ENCODE results near the gene IL5RA. TPM values are rescaled to one million over a fixed set of nuclear protein-coding genes. Genes with fewer than 3 reads are reported as not detected.

The IL5RA gene
- polyA plus RNA-seq, 1 of the 3 experiments (the other 2 are of a cell fraction): not detected

DNA sequence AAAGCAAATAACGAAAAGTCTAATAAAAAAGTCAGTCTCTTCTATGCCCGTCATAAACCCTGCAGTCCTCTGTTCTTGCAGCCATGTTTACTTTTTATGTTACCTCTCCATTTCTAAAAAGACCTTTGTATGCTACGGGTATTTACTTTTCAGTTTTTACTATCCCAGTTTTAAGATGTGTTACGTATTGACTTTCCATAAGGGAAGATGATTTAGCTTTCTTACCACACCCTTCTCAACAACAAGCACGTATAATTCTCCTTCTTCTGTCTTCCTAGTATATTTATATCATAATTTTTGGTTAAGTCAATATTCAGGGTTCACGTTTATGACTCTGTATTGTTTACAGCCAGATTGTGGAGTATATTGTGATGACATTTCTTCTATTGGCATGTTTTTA is 27.4 kb upstream of the IL5RA start (continued):
- TF ChIP-seq, protein P1, sequence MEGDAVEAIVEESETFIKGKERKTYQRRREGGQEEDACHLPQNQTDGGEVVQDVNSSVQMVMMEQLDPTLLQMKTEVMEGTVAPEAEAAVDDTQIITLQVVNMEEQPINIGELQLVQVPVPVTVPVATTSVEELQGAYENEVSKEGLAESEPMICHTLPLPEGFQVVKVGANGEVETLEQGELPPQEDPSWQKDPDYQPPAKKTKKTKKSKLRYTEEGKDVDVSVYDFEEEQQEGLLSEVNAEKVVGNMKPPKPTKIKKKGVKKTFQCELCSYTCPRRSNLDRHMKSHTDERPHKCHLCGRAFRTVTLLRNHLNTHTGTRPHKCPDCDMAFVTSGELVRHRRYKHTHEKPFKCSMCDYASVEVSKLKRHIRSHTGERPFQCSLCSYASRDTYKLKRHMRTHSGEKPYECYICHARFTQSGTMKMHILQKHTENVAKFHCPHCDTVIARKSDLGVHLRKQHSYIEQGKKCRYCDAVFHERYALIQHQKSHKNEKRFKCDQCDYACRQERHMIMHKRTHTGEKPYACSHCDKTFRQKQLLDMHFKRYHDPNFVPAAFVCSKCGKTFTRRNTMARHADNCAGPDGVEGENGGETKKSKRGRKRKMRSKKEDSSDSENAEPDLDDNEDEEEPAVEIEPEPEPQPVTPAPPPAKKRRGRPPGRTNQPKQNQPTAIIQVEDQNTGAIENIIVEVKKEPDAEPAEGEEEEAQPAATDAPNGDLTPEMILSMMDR (IDR thresholded peaks at IDR 0.05): no peak
- TF ChIP-seq RXRA (IDR thresholded peaks at IDR 0.05; ENCODE audit: borderline replicate concordance, low read depth) (no peak), FOXJ3 (CRISPR knock-in tag; IDR thresholded peaks at IDR 0.05) (no peak), FOSL2 (IDR thresholded peaks at IDR 0.05; ENCODE audit: borderline replicate concordance, low read depth) (no peak), TCF12 (IDR thresholded peaks at IDR 0.05) (no peak), NRF1 (IDR thresholded peaks at IDR 0.05; ENCODE audit: low read depth, low read length) (no peak), TAF1 (IDR thresholded peaks at IDR 0.05; ENCODE audit: borderline replicate concordance, low read depth, low read length) (no peak), ELF1 (IDR thresholded peaks at IDR 0.05) (no peak)

DNA sequence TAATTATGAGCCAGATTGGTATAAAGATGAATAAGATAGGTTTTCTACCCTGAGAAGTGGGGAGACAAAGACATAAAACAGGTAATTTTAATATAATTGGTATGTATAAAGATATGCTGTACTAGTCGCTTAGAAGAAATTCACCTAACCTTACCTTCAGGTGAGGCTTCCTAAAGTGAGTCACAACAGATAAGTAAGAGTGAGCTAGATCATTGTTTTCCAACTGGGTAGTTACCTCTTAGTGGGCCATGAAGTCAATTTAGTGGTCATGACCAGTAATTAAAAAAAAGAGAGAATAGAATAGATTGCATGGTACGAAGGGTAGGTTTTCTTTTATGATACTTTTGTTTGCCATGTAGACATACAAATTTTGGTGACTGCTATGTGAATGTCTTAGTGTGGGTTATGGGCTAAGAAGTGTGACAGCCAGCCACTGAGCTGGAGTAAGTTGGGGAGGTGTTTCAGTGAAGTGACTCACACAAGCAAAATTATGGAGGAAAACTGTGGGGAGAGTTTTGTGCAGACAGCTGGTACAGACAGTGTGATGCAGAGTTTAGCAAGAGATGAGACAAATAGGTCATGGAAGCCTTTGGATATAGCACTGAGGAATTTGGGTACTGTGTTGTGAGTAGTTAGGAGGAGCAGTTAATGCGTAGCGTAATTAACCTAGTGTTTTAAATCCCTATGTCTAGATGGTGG is 24.7 kb upstream of the IL5RA start:
- peaks cover 52 to 75% of the 10 kb centered on the region in 2 experiments for H3K36me3 ChIP-seq (replicated peaks in 1 of 2; ENCODE audit: control insufficient read depth in 1 of 2, insufficient read depth in 2 of 2, low read length in 1 of 2)
- CTCF ChIA-PET: no interaction called here
- WGBS (ENCODE audit: low lambda C conversion rate): 92% methylated on average over 4 of the region's 4 CpGs
- no peak overlapping the region for H2AFZ ChIP-seq (ENCODE audit: low read depth)
- no peak overlapping the region for H3K4me2 ChIP-seq
- POLR2A ChIA-PET: no interaction called here
- no peak overlapping the region for H3K9ac ChIP-seq
- no peaks in the 10 kb centered on the region for H3K9me2 ChIP-seq
- H4K20me1 ChIP-seq (ENCODE audit: insufficient read depth): peaks cover 14% of the 10 kb centered on the region; the same call in 1 of the 2 replicates
- H3K27me3 ChIP-seq (ENCODE audit: insufficient read depth): no peaks in the 10 kb centered on the region
- no peaks in the 10 kb centered on the region for H3F3A ChIP-seq (replicated peaks; ENCODE audit: insufficient read depth)
- no peak for TF ChIP-seq FOXM1 (IDR thresholded peaks at IDR 0.05; ENCODE audit: low read depth)
- TF ChIP-seq JUND (IDR thresholded peaks at IDR 0.05): no peak
- no peak for TF ChIP-seq MXI1 (IDR thresholded peaks at IDR 0.05; ENCODE audit: low read depth, low read length)
- no peak for TF ChIP-seq EP300 (IDR thresholded peaks at IDR 0.05; ENCODE audit: borderline replicate concordance in 1 of 2, low read depth in 1 of 2, low read length in 1 of 2)
- TF ChIP-seq, protein P2, sequence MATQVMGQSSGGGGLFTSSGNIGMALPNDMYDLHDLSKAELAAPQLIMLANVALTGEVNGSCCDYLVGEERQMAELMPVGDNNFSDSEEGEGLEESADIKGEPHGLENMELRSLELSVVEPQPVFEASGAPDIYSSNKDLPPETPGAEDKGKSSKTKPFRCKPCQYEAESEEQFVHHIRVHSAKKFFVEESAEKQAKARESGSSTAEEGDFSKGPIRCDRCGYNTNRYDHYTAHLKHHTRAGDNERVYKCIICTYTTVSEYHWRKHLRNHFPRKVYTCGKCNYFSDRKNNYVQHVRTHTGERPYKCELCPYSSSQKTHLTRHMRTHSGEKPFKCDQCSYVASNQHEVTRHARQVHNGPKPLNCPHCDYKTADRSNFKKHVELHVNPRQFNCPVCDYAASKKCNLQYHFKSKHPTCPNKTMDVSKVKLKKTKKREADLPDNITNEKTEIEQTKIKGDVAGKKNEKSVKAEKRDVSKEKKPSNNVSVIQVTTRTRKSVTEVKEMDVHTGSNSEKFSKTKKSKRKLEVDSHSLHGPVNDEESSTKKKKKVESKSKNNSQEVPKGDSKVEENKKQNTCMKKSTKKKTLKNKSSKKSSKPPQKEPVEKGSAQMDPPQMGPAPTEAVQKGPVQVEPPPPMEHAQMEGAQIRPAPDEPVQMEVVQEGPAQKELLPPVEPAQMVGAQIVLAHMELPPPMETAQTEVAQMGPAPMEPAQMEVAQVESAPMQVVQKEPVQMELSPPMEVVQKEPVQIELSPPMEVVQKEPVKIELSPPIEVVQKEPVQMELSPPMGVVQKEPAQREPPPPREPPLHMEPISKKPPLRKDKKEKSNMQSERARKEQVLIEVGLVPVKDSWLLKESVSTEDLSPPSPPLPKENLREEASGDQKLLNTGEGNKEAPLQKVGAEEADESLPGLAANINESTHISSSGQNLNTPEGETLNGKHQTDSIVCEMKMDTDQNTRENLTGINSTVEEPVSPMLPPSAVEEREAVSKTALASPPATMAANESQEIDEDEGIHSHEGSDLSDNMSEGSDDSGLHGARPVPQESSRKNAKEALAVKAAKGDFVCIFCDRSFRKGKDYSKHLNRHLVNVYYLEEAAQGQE (IDR thresholded peaks at IDR 0.05; ENCODE audit: low read depth, low read length): no peak
- TF ChIP-seq RAD21 (IDR thresholded peaks at IDR 0.05; ENCODE audit: low read length): no peak
- no peak for TF ChIP-seq EZH2phosphoT487 (IDR thresholded peaks at IDR 0.05; ENCODE audit: borderline replicate concordance, low read depth)
- no peak for TF ChIP-seq RXRA (IDR thresholded peaks at IDR 0.05; ENCODE audit: borderline replicate concordance, low read depth)
- TF ChIP-seq NRF1 (IDR thresholded peaks at IDR 0.05; ENCODE audit: low read depth, low read length): no peak
- TF ChIP-seq, protein P3, sequence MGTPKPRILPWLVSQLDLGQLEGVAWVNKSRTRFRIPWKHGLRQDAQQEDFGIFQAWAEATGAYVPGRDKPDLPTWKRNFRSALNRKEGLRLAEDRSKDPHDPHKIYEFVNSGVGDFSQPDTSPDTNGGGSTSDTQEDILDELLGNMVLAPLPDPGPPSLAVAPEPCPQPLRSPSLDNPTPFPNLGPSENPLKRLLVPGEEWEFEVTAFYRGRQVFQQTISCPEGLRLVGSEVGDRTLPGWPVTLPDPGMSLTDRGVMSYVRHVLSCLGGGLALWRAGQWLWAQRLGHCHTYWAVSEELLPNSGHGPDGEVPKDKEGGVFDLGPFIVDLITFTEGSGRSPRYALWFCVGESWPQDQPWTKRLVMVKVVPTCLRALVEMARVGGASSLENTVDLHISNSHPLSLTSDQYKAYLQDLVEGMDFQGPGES (IDR thresholded peaks at IDR 0.05; ENCODE audit: low read depth, low read length): no peak
- TF ChIP-seq TCF12 (IDR thresholded peaks at IDR 0.05): no peak
- TF ChIP-seq, protein P4, sequence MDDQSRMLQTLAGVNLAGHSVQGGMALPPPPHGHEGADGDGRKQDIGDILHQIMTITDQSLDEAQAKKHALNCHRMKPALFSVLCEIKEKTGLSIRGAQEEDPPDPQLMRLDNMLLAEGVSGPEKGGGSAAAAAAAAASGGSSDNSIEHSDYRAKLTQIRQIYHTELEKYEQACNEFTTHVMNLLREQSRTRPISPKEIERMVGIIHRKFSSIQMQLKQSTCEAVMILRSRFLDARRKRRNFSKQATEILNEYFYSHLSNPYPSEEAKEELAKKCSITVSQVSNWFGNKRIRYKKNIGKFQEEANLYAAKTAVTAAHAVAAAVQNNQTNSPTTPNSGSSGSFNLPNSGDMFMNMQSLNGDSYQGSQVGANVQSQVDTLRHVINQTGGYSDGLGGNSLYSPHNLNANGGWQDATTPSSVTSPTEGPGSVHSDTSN (IDR thresholded peaks at IDR 0.05): no peak
- TF ChIP-seq NFIC (IDR thresholded peaks at IDR 0.05; ENCODE audit: borderline replicate concordance): no peak
- TF ChIP-seq, protein P5, sequence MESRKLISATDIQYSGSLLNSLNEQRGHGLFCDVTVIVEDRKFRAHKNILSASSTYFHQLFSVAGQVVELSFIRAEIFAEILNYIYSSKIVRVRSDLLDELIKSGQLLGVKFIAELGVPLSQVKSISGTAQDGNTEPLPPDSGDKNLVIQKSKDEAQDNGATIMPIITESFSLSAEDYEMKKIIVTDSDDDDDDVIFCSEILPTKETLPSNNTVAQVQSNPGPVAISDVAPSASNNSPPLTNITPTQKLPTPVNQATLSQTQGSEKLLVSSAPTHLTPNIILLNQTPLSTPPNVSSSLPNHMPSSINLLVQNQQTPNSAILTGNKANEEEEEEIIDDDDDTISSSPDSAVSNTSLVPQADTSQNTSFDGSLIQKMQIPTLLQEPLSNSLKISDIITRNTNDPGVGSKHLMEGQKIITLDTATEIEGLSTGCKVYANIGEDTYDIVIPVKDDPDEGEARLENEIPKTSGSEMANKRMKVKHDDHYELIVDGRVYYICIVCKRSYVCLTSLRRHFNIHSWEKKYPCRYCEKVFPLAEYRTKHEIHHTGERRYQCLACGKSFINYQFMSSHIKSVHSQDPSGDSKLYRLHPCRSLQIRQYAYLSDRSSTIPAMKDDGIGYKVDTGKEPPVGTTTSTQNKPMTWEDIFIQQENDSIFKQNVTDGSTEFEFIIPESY (IDR thresholded peaks at IDR 0.05; ENCODE audit: borderline replicate concordance, low read depth): no peak
- H3K4me3 ChIP-seq (ENCODE audit: low read depth in 2 of 2, low read length in 1 of 2): no peak overlapping the region
- no peak overlapping the region for H3K27ac ChIP-seq (ENCODE audit: low read depth in 2 of 2, low read length in 1 of 2)
- DNase-seq: no peak
- no peaks in the 10 kb centered on the region; a peak in 1 of 4 replicates for H3K4me1 ChIP-seq (ENCODE audit: control insufficient read depth in 1 of 2, insufficient read depth in 2 of 2, low read depth in 1 of 2, low read length in 1 of 2)
- no peaks in the 10 kb centered on the region for H3K9me3 ChIP-seq
- peaks cover 64% of the 10 kb centered on the region for H3K79me2 ChIP-seq (ENCODE audit: insufficient read depth)
